Liver (tissue), 9 donors: Measurements from ENCODE around the gene SMIM35. TPM values are rescaled to one million over a fixed set of nuclear protein-coding genes. Genes with fewer than 3 reads are reported as not detected.
A peak's percentile ranks its signal among the peaks of the same experiment; 100 is the strongest.

ENCODE experiments used
- DNase-seq: peaks from one replicate; pipeline ENCODE4 v3.0.0-alpha.2; 2017; ENCODE audit warnings: low spot score
- H3K27ac ChIP-seq, 2 donors: one replicate each; pipeline ENCODE4 v1.7.0; 2013; ENCODE audit warnings: inconsistent platforms in 2 of 2, low read length in 2 of 2, control low read depth in 1 of 2, low read depth in 1 of 2, mild to moderate bottlenecking in 1 of 2
- H3K27me3 ChIP-seq, 4 donors: one replicate each; pipeline versions ENCODE4 v1.6.1 to v1.7.0; 2013; ENCODE audit warnings: low read length in 3 of 4, inconsistent platforms in 1 of 4, mild to moderate bottlenecking in 1 of 4, moderate library complexity in 1 of 4; ENCODE audit not compliant: control insufficient read depth in 4 of 4, insufficient read depth in 4 of 4
- H3K36me3 ChIP-seq, 4 donors: one replicate each; pipeline versions ENCODE4 v1.6.1 to v1.7.0; 2013; ENCODE audit warnings: low read length in 3 of 4, mild to moderate bottlenecking in 3 of 4, low read depth in 1 of 4, moderate library complexity in 1 of 4; ENCODE audit not compliant: control insufficient read depth in 4 of 4, insufficient read depth in 3 of 4
- H3K4me1 ChIP-seq, 4 donors: one replicate each; pipeline versions ENCODE4 v1.6.1 to v1.7.0; 2013; ENCODE audit warnings: low read length in 3 of 4, mild to moderate bottlenecking in 3 of 4, moderate library complexity in 1 of 4; ENCODE audit not compliant: control insufficient read depth in 4 of 4, insufficient read depth in 4 of 4
- H3K4me3 ChIP-seq, 3 donors: one replicate each; pipeline versions ENCODE4 v1.6.1 to v1.7.0; 2013; ENCODE audit warnings: low read length in 3 of 3, control low read depth in 1 of 3, low read depth in 1 of 3, mild to moderate bottlenecking in 1 of 3
- H3K9ac ChIP-seq, 2 donors: one replicate each; pipeline ENCODE4 v1.7.0; 2013; ENCODE audit warnings: low read length in 2 of 2, mild to moderate bottlenecking in 2 of 2, moderate library complexity in 2 of 2, control low read depth in 1 of 2, low read depth in 1 of 2
- H3K9me3 ChIP-seq, 4 donors: one replicate each; pipeline versions ENCODE4 v1.6.1 to v1.7.0; 2013; ENCODE audit warnings: low read length in 3 of 4; ENCODE audit not compliant: control insufficient read depth in 4 of 4
- ATF3 ChIP-seq: IDR thresholded peaks from 2 replicates; pipeline ENCODE4 v1.6.1; 2016; ENCODE audit warnings: antibody characterized with exemption
- CTCF ChIP-seq: fragments of 150-350 bp; IDR thresholded peaks from 2 replicates; pipeline ENCODE4 v1.5.1; 2017; ENCODE audit warnings: improper control_type of control experiment, low read depth, low read length; ENCODE audit not compliant: missing input control
- EGR1 ChIP-seq, 2 donors: IDR thresholded peaks; 2 replicates each; pipeline ENCODE4 v1.6.1; 2016 to 2018; ENCODE audit warnings: antibody characterized with exemption in 2 of 2, low read depth in 2 of 2
- FOXA1 ChIP-seq: IDR thresholded peaks from 2 replicates; pipeline ENCODE4 v1.6.1; 2016; ENCODE audit warnings: antibody characterized with exemption
- FOXA2 ChIP-seq: IDR thresholded peaks from 2 replicates; pipeline ENCODE4 v1.6.1; 2016; ENCODE audit warnings: antibody characterized with exemption
- GABPA ChIP-seq, 2 donors: IDR thresholded peaks in 1 of 2; conservative IDR thresholded peaks in 1 of 2; 2 replicates each; pipeline ENCODE4 v1.6.1; 2016; ENCODE audit warnings: antibody characterized with exemption in 2 of 2, mild to moderate bottlenecking in 1 of 2, moderate library complexity in 1 of 2
- HNF4A ChIP-seq, 2 donors: conservative IDR thresholded peaks; 2 replicates each; pipeline ENCODE4 v1.6.1; 2016; ENCODE audit warnings: antibody characterized with exemption in 2 of 2, mild to moderate bottlenecking in 2 of 2
- JUND ChIP-seq, 2 donors: IDR thresholded peaks; 2 replicates each; pipeline ENCODE4 v1.6.1; 2016; ENCODE audit warnings: antibody characterized with exemption in 2 of 2
- NR2F2 ChIP-seq: IDR thresholded peaks from 2 replicates; pipeline ENCODE4 v1.6.1; 2016; ENCODE audit warnings: antibody characterized with exemption
- RAD21 ChIP-seq, 2 donors: IDR thresholded peaks; 2 replicates each; pipeline ENCODE4 v1.6.1; 2016; ENCODE audit warnings: antibody characterized with exemption in 2 of 2, mild to moderate bottlenecking in 2 of 2
- REST ChIP-seq: IDR thresholded peaks from 2 replicates; pipeline ENCODE4 v1.6.1; 2016; ENCODE audit warnings: antibody characterized with exemption, mild to moderate bottlenecking
- RXRA ChIP-seq, 2 donors: IDR thresholded peaks; 2 replicates each; pipeline ENCODE4 v1.6.1; 2017 to 2018; ENCODE audit warnings: antibody characterized with exemption in 2 of 2, mild to moderate bottlenecking in 1 of 2
- SP1 ChIP-seq: IDR thresholded peaks from 2 replicates; pipeline ENCODE4 v1.6.1; 2018; ENCODE audit warnings: antibody characterized with exemption, mild to moderate bottlenecking
- TAF1 ChIP-seq: conservative IDR thresholded peaks from 2 replicates; pipeline ENCODE4 v1.6.1; 2016; ENCODE audit warnings: antibody characterized with exemption, mild to moderate bottlenecking
- YY1 ChIP-seq: IDR thresholded peaks from 2 replicates; pipeline ENCODE4 v1.6.1; 2016; ENCODE audit warnings: antibody characterized with exemption, mild to moderate bottlenecking
- WGBS: extraction: QIAGEN DNeasy Blood & Tissue Kit; methylation state at CpG from one replicate; pipeline ENCODE4 v1.1.7; 2013; 5-methylcytosine and 5-hydroxymethylcytosine counted together
- polyA plus RNA-seq, 2 donors: library from polyadenylated mRNA; stranded (reverse) in 1 of 2; unstranded in 1 of 2; fragments of 200-250 nt in 1 of 2; fragments of >200 nt in 1 of 2; fragmentation: Nextera tagmentation in 1 of 2; extraction: Ambion mirVana in 1 of 2; gene quantifications; one replicate each; pipeline versions ENCODE4 v1.2.1 to v1.2.3, GENCODE V29; 2013 to 2015
- total RNA-seq, 2 donors: library from RNA; depleted of rRNA; stranded (reverse); fragments of >200 nt; gene quantifications; one replicate each; pipeline ENCODE4 v1.2.3, GENCODE V29; 2014
- TF ChIP-seq, protein P1 (sequence below): IDR thresholded peaks from 2 replicates; pipeline ENCODE4 v1.6.1; 2016; ENCODE audit warnings: antibody characterized with exemption
- TF ChIP-seq, protein P2 (sequence below): IDR thresholded peaks from 2 replicates; pipeline ENCODE4 v1.6.1; 2016; ENCODE audit warnings: antibody characterized with exemption
- donor health status: healthy.
- donor health status: healthy.
- donor health status: healthy.
- donor health status: healthy.
- donor health status: healthy.

The SMIM35 gene
- total and polyA plus RNA-seq, 4 donors = 0.07 TPM; not detected in 3

- no peak for DNase-seq
- H3K36me3 ChIP-seq = no peaks in the 10 kb centered on the region
- H3K27me3 ChIP-seq = no peaks in the 10 kb centered on the region
- H3K9ac ChIP-seq = no peak overlapping the region
- WGBS = 85% methylated on average over 12 of the region's 12 CpGs
- no peaks in the 10 kb centered on the region for H3K4me1 ChIP-seq
- H3K4me3 ChIP-seq = no peak overlapping the region
- H3K9me3 ChIP-seq = no peaks in the 10 kb centered on the region
- no peak overlapping the region for H3K27ac ChIP-seq
- TF ChIP-seq REST = peak; percentile 14
- peak; percentile 44 for TF ChIP-seq NR2F2
- TF ChIP-seq FOXA2 = no peak
Measured at GRCh38 chr11:118054712-118055640, 31.8 kb downstream of the SMIM35 start.

DNA sequence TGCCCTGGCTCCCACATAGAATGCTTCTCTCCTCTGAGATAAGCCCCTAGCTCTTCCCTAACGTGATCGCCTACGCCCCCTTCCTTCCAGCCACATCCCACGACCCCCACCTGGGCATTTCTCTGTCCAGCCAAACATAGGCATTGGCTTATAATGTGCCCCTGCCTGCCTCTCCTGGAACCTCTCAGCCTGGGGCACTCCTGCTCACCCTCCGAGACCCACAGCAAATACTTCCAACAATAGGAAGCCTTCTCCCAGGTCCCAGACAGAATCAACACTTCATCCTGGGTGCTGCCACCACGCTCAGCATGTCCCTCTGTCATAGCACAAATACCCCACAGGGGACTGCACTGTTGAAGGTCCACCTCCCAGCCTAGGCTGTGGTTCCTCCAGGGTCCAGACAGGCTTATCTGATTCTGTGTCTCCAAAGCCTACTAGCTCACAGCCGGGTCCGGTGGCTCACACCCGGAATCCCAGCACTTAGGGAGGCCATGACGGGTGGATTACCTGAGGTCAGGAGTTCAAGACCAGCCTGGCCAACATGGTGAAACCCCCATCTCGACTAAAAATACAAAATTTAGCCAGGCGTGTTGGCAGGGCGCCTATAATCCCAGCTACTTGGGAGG, 34.1 kb downstream of the SMIM35 start:
- Histone ChIP-seq H3K27me3 (no peaks in the 10 kb centered on the region), H3K4me1 (no peaks in the 10 kb centered on the region), H3K4me3 (no peak overlapping the region), H3K9me3 (no peaks in the 10 kb centered on the region), H3K9ac (no peak overlapping the region), H3K36me3 (no peaks in the 10 kb centered on the region), H3K27ac (no peak overlapping the region)
- TF ChIP-seq NR2F2 (no peak), YY1 (no peak), GABPA (IDR thresholded peaks at IDR 0.05 in 1 of 2, conservative IDR thresholded peaks at IDR 0.05 in 1 of 2) (no peak), SP1 (no peak), RAD21 (IDR thresholded peaks at IDR 0.05) (no peak), RXRA (IDR thresholded peaks at IDR 0.05) (no peak), FOXA1 (no peak), JUND (IDR thresholded peaks at IDR 0.05) (no peak), HNF4A (conservative IDR thresholded peaks at IDR 0.05) (no peak), EGR1 (IDR thresholded peaks at IDR 0.05; ENCODE audit: low read depth in 2 of 2) (no peak), ATF3 (no peak), TAF1 (no peak), CTCF (no peak), FOXA2 (no peak), REST (no peak)
- TF ChIP-seq, protein P1, sequence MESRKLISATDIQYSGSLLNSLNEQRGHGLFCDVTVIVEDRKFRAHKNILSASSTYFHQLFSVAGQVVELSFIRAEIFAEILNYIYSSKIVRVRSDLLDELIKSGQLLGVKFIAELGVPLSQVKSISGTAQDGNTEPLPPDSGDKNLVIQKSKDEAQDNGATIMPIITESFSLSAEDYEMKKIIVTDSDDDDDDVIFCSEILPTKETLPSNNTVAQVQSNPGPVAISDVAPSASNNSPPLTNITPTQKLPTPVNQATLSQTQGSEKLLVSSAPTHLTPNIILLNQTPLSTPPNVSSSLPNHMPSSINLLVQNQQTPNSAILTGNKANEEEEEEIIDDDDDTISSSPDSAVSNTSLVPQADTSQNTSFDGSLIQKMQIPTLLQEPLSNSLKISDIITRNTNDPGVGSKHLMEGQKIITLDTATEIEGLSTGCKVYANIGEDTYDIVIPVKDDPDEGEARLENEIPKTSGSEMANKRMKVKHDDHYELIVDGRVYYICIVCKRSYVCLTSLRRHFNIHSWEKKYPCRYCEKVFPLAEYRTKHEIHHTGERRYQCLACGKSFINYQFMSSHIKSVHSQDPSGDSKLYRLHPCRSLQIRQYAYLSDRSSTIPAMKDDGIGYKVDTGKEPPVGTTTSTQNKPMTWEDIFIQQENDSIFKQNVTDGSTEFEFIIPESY = no peak
- TF ChIP-seq, protein P2, sequence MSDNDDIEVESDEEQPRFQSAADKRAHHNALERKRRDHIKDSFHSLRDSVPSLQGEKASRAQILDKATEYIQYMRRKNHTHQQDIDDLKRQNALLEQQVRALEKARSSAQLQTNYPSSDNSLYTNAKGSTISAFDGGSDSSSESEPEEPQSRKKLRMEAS = no peak
- WGBS = 83% methylated on average over 13 of the region's 13 CpGs
- DNase-seq = no peak
